HEK293 (cell line): Measurements from ENCODE around the gene PPP6R3.

ENCODE experiments used
- HOXA7 ChIP-seq: sonication (generic); formaldehyde crosslinking; IDR thresholded peaks from 2 replicates; pipeline ENCODE4 v1.8.1; 2022; ENCODE audit warnings: missing genetic modification reagents, borderline replicate concordance
- MYNN ChIP-seq: fragments of 450-650 bp; formaldehyde crosslinking; IDR thresholded peaks from 2 replicates; pipeline ENCODE4 v1.5.1; 2016; ENCODE audit warnings: missing biosample characterization, missing genetic modification characterization, borderline replicate concordance
- OVOL3 ChIP-seq: fragments of 450-650 bp; formaldehyde crosslinking; IDR thresholded peaks from 2 replicates; pipeline ENCODE4 v1.5.1; 2016; ENCODE audit warnings: missing biosample characterization, missing genetic modification characterization
- ZNF112 ChIP-seq: fragments of 450-650 bp; formaldehyde crosslinking; IDR thresholded peaks from 2 replicates; pipeline ENCODE4 v1.5.0; 2017; ENCODE audit warnings: missing biosample characterization, missing genetic modification characterization
- ZNF274 ChIP-seq, 2 experiments: fragments of 200-500 bp in 1 of 2; fragments of 450-650 bp in 1 of 2; sonication (Bioruptor generic) in 1 of 2; formaldehyde crosslinking in 1 of 2; IDR thresholded peaks; 2 replicates each; pipeline versions ENCODE4 v1.5.1 to v1.6.1; 2014 to 2016; ENCODE audit warnings: borderline replicate concordance in 1 of 2, inconsistent platforms in 1 of 2, low read length in 1 of 2, missing biosample characterization in 1 of 2, missing genetic modification characterization in 1 of 2
- ZNF549 ChIP-seq: fragments of 450-650 bp; IDR thresholded peaks from 2 replicates; pipeline ENCODE4 v1.5.1; 2018; ENCODE audit warnings: missing biosample characterization, missing genetic modification characterization, mild to moderate bottlenecking, inconsistent platforms, moderate library complexity
- ZNF658 ChIP-seq: fragments of 450-650 bp; formaldehyde crosslinking; IDR thresholded peaks from 2 replicates; pipeline ENCODE4; 2016; ENCODE audit warnings: missing biosample characterization, missing genetic modification characterization
- TF ChIP-seq, protein P1 (sequence below): IDR thresholded peaks from 2 replicates; pipeline ENCODE4 v1.6.1; 2011; ENCODE audit warnings: mild to moderate bottlenecking, low read depth, low read length, borderline replicate concordance
- TF ChIP-seq, protein P2 (sequence below): fragments of 450-650 bp; formaldehyde crosslinking; IDR thresholded peaks from 2 replicates; pipeline ENCODE4 v1.5.1; 2016; ENCODE audit warnings: missing biosample characterization, missing genetic modification characterization
- TF ChIP-seq, protein P3 (sequence below): fragments of 450-650 bp; formaldehyde crosslinking; IDR thresholded peaks from 2 replicates; pipeline ENCODE4 v1.5.1; 2016; ENCODE audit warnings: missing biosample characterization, missing genetic modification characterization

DNA sequence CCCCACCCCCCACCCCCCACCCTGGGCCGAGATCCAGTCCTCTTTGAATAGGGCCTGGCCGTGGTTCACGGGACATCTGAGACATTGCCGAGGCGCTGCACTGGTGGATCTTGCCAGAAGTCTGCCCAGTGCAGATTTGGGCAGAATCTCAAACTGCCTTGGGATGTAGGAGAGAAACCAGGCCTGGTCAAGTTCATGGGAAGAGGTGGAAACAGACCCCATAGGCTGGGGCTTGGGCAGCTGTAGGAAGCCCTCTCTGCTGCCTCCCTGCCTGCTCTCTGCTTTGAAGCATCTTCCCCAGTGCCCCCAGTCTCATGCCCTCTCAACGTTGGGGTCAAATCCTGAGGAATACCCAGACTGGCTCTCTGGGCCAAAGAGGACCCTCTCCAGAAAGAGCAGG is 16.0 kb upstream of the PPP6R3 start:
- TF ChIP-seq ZNF274 (IDR thresholded peaks at IDR 0.05; ENCODE audit: low read length) (no peak), ZNF274 (tag by site-specific recombination; IDR thresholded peaks at IDR 0.05; ENCODE audit: borderline replicate concordance) (no peak), ZNF112 (tag by site-specific recombination) (no peak), ZNF658 (tag by site-specific recombination) (no peak), OVOL3 (tag by site-specific recombination) (no peak), MYNN (tag by site-specific recombination) (no peak), ZNF549 (no peak), HOXA7 (CRISPR knock-in tag) (no peak)
- TF ChIP-seq, protein P1, sequence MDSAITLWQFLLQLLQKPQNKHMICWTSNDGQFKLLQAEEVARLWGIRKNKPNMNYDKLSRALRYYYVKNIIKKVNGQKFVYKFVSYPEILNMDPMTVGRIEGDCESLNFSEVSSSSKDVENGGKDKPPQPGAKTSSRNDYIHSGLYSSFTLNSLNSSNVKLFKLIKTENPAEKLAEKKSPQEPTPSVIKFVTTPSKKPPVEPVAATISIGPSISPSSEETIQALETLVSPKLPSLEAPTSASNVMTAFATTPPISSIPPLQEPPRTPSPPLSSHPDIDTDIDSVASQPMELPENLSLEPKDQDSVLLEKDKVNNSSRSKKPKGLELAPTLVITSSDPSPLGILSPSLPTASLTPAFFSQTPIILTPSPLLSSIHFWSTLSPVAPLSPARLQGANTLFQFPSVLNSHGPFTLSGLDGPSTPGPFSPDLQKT: no peak
- TF ChIP-seq, protein P2, sequence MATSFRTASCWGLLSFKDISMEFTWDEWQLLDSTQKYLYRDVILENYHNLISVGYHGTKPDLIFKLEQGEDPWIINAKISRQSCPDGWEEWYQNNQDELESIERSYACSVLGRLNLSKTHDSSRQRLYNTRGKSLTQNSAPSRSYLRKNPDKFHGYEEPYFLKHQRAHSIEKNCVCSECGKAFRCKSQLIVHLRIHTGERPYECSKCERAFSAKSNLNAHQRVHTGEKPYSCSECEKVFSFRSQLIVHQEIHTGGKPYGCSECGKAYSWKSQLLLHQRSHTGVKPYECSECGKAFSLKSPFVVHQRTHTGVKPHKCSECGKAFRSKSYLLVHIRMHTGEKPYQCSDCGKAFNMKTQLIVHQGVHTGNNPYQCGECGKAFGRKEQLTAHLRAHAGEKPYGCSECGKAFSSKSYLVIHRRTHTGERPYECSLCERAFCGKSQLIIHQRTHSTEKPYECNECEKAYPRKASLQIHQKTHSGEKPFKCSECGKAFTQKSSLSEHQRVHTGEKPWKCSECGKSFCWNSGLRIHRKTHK (tag by site-specific recombination): no peak
- TF ChIP-seq, protein P3, sequence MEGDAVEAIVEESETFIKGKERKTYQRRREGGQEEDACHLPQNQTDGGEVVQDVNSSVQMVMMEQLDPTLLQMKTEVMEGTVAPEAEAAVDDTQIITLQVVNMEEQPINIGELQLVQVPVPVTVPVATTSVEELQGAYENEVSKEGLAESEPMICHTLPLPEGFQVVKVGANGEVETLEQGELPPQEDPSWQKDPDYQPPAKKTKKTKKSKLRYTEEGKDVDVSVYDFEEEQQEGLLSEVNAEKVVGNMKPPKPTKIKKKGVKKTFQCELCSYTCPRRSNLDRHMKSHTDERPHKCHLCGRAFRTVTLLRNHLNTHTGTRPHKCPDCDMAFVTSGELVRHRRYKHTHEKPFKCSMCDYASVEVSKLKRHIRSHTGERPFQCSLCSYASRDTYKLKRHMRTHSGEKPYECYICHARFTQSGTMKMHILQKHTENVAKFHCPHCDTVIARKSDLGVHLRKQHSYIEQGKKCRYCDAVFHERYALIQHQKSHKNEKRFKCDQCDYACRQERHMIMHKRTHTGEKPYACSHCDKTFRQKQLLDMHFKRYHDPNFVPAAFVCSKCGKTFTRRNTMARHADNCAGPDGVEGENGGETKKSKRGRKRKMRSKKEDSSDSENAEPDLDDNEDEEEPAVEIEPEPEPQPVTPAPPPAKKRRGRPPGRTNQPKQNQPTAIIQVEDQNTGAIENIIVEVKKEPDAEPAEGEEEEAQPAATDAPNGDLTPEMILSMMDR (tag by site-specific recombination): no peak
